Upper lobe of left lung (tissue), 4 donors: ENCODE data around the gene CNTNAP4.

ENCODE experiments used
- EP300 ChIP-seq, 4 donors: sonication (generic); formaldehyde crosslinking; IDR thresholded peaks; one replicate each; pipeline ENCODE4 v1.5.1; 2017; ENCODE audit warnings: antibody characterized with exemption in 4 of 4, control low read depth in 2 of 4
- POLR2AphosphoS5 ChIP-seq, 2 donors: sonication (generic); formaldehyde crosslinking; IDR thresholded peaks; one replicate each; pipeline ENCODE4 v1.5.1; 2017; ENCODE audit warnings: antibody characterized with exemption in 2 of 2
- TF ChIP-seq, protein P1 (sequence below), 6 experiments: fragments of 450-650 bp in 4 of 6; fragments of 200-600 bp in 2 of 6; sonication (generic) in 2 of 6; IDR thresholded peaks; one replicate each; pipeline ENCODE4 v1.5.1; 2016 to 2019; ENCODE audit warnings: antibody characterized with exemption in 6 of 6

GRCh38 chr16:76461836-76462235 is 184.6 kb downstream of the CNTNAP4 start:
- no peak for TF ChIP-seq POLR2AphosphoS5 (IDR thresholded peaks at IDR 0.05)
- no peak for TF ChIP-seq EP300 (IDR thresholded peaks at IDR 0.05)
- TF ChIP-seq, protein P1, sequence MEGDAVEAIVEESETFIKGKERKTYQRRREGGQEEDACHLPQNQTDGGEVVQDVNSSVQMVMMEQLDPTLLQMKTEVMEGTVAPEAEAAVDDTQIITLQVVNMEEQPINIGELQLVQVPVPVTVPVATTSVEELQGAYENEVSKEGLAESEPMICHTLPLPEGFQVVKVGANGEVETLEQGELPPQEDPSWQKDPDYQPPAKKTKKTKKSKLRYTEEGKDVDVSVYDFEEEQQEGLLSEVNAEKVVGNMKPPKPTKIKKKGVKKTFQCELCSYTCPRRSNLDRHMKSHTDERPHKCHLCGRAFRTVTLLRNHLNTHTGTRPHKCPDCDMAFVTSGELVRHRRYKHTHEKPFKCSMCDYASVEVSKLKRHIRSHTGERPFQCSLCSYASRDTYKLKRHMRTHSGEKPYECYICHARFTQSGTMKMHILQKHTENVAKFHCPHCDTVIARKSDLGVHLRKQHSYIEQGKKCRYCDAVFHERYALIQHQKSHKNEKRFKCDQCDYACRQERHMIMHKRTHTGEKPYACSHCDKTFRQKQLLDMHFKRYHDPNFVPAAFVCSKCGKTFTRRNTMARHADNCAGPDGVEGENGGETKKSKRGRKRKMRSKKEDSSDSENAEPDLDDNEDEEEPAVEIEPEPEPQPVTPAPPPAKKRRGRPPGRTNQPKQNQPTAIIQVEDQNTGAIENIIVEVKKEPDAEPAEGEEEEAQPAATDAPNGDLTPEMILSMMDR (IDR thresholded peaks at IDR 0.05): no peak
